Neural cell (in vitro differentiated cells): ENCODE measurements around the gene L3MBTL4. TPM values are rescaled to one million over a fixed set of nuclear protein-coding genes. Genes with fewer than 3 reads are reported as not detected.

Experiments used
- H2AFZ ChIP-seq: fragments of 200-600, 300-800 bp; sonication (generic), shearing (Covaris generic); 2 replicates; pipeline ENCODE4 v1.6.0; 2014; ENCODE audit warnings: low read depth, mild to moderate bottlenecking, antibody characterized with exemption, low read length, moderate library complexity
- H3F3A ChIP-seq: fragments of 200-600 bp; shearing (Covaris generic); 2 replicates; pipeline ENCODE4 v1.6.1; 2016; ENCODE audit warnings: mild to moderate bottlenecking, moderate library complexity, mixed read lengths, antibody characterized with exemption, low read length; ENCODE audit not compliant: insufficient read depth, poor library complexity, severe bottlenecking
- H3K27ac ChIP-seq: fragments of 200-600, 300-800 bp; sonication (generic), shearing (Covaris generic); 2 replicates; pipeline ENCODE4 v1.5.1; 2014; ENCODE audit warnings: mild to moderate bottlenecking, low read length, moderate library complexity
- H3K27me3 ChIP-seq: fragments of 300-800, 200-600 bp; sonication (generic), shearing (Covaris generic); 2 replicates; pipeline ENCODE4 v1.6.0; 2014; ENCODE audit warnings: mild to moderate bottlenecking, low read depth, low read length, moderate library complexity; ENCODE audit not compliant: insufficient read depth
- H3K36me3 ChIP-seq: fragments of 300-800, 200-600 bp; sonication (generic), shearing (Covaris generic); 2 replicates; pipeline ENCODE4 v1.5.1; 2014; ENCODE audit warnings: mild to moderate bottlenecking, antibody characterized with exemption, low read length, moderate library complexity; ENCODE audit not compliant: insufficient read depth
- H3K4me2 ChIP-seq: fragments of 300-800, 200-600 bp; sonication (generic), shearing (Covaris generic); 2 replicates; pipeline ENCODE4 v1.6.0; 2014; ENCODE audit warnings: mild to moderate bottlenecking, low read length
- H3K4me3 ChIP-seq: fragments of 300-800, 200-600 bp; sonication (generic), shearing (Covaris generic); 2 replicates; pipeline ENCODE4 v1.5.1; 2014; ENCODE audit warnings: mild to moderate bottlenecking, low read length, moderate library complexity
- H3K79me2 ChIP-seq: fragments of 200-600 bp; shearing (Covaris generic); replicated peaks from 2 replicates; pipeline ENCODE4 v1.6.0; 2014; ENCODE audit warnings: mild to moderate bottlenecking, low read length, moderate library complexity; ENCODE audit not compliant: insufficient read depth
- H3K9ac ChIP-seq: fragments of 300-800, 200-600 bp; sonication (generic), shearing (Covaris generic); 2 replicates; pipeline ENCODE4 v1.6.1; 2016; ENCODE audit warnings: mild to moderate bottlenecking, low read length, mixed read lengths
- H3K9me2 ChIP-seq: fragments of 200-600 bp; shearing (Covaris generic); 2 replicates; pipeline ENCODE4 v1.6.1; 2016; ENCODE audit warnings: mild to moderate bottlenecking, low read length, mixed read lengths; ENCODE audit not compliant: insufficient read depth
- H3K9me3 ChIP-seq: fragments of 200-600, 300-800 bp; sonication (generic), shearing (Covaris generic); 2 replicates; pipeline ENCODE4 v1.6.1; 2016; ENCODE audit warnings: mild to moderate bottlenecking, mixed run types, low read length, moderate library complexity, mixed read lengths
- H4K20me1 ChIP-seq: fragments of 200-600 bp; shearing (Covaris generic); 2 replicates; pipeline ENCODE4 v1.6.1; 2016; ENCODE audit warnings: mild to moderate bottlenecking, mixed run types; ENCODE audit not compliant: insufficient read depth
- CTCF ChIP-seq: fragments of 450-650 bp; IDR thresholded peaks from 2 replicates; pipeline ENCODE4 v1.5.1; 2014; ENCODE audit warnings: antibody characterized with exemption, mild to moderate bottlenecking, moderate library complexity; ENCODE audit not compliant: poor library complexity, severe bottlenecking
- EP300 ChIP-seq: fragments of 450-650 bp; conservative IDR thresholded peaks from 2 replicates; pipeline ENCODE4 v1.6.1; 2014; ENCODE audit warnings: antibody characterized with exemption, mild to moderate bottlenecking, moderate library complexity; ENCODE audit not compliant: poor library complexity, severe bottlenecking
- EZH2 ChIP-seq: fragments of 200-600, 300-800 bp; shearing (Covaris generic), sonication (generic); IDR thresholded peaks from 2 replicates; pipeline ENCODE4 v1.6.1; 2014; ENCODE audit warnings: antibody characterized with exemption, low read length, borderline replicate concordance, mild to moderate bottlenecking; ENCODE audit not compliant: insufficient read depth, poor library complexity, severe bottlenecking
- MXI1 ChIP-seq: fragments of 450-650 bp; conservative IDR thresholded peaks from 2 replicates; pipeline ENCODE4 v1.6.1; 2014; ENCODE audit warnings: antibody characterized with exemption, mild to moderate bottlenecking; ENCODE audit not compliant: poor library complexity, severe bottlenecking
- POLR2AphosphoS5 ChIP-seq: IDR thresholded peaks from 2 replicates; pipeline ENCODE4 v1.6.1; 2012
- RAD21 ChIP-seq: fragments of 450-650 bp; conservative IDR thresholded peaks from 2 replicates; pipeline ENCODE4 v1.6.1; 2014; ENCODE audit warnings: antibody characterized with exemption, mild to moderate bottlenecking, moderate library complexity
- REST ChIP-seq: IDR thresholded peaks from 2 replicates; pipeline ENCODE4 v1.6.1; 2012; ENCODE audit warnings: borderline replicate concordance
- SMC3 ChIP-seq: fragments of 450-650 bp; conservative IDR thresholded peaks from 2 replicates; pipeline ENCODE4 v1.6.1; 2014; ENCODE audit warnings: antibody characterized with exemption, mild to moderate bottlenecking, moderate library complexity; ENCODE audit not compliant: poor library complexity
- TAF1 ChIP-seq: IDR thresholded peaks from 2 replicates; pipeline ENCODE4 v1.6.1; 2012; ENCODE audit warnings: low read depth
- polyA plus RNA-seq: library from polyadenylated mRNA; depleted of rRNA; stranded (reverse); fragments of >200 nt; gene quantifications from 2 replicates; pipeline ENCODE4 v1.2.3, GENCODE V29; 2014

L3MBTL4 gene
- polyA plus RNA-seq, 1 donor from 2014 or later: 0.90 TPM

- no peak overlapping the region for H3K4me3 ChIP-seq
- no peaks in the 10 kb centered on the region for H3K9me3 ChIP-seq
- H3K4me2 ChIP-seq: no peak overlapping the region
- no peaks in the 10 kb centered on the region for H3K27me3 ChIP-seq
- no peaks in the 10 kb centered on the region for H3K36me3 ChIP-seq
- H3K27ac ChIP-seq: no peak overlapping the region
- H3K79me2 ChIP-seq: no peaks in the 10 kb centered on the region
- H3K9ac ChIP-seq: no peak overlapping the region
- H3F3A ChIP-seq: no peaks in the 10 kb centered on the region
- no peaks in the 10 kb centered on the region for H3K9me2 ChIP-seq
- TF ChIP-seq SMC3: no peak
- no peak for TF ChIP-seq EP300
- TF ChIP-seq POLR2AphosphoS5: no peak
- H4K20me1 ChIP-seq: no peaks in the 10 kb centered on the region
- no peak overlapping the region for H2AFZ ChIP-seq
These were observed 194.6 kb downstream of the L3MBTL4 start for GRCh38 chr18:6220129-6220528.

- no peak overlapping the region for H2AFZ ChIP-seq
- no peaks in the 10 kb centered on the region for H3K79me2 ChIP-seq
- no peaks in the 10 kb centered on the region for H3K9me2 ChIP-seq
- H3K9ac ChIP-seq: no peak overlapping the region
- H3K4me2 ChIP-seq: no peak overlapping the region
- H3F3A ChIP-seq: no peaks in the 10 kb centered on the region
- H4K20me1 ChIP-seq: no peaks in the 10 kb centered on the region
- no peaks in the 10 kb centered on the region for H3K36me3 ChIP-seq
- H3K27me3 ChIP-seq: no peaks in the 10 kb centered on the region
- TF ChIP-seq RAD21: peak; percentile 65
- TF ChIP-seq TAF1: no peak
- no peak for TF ChIP-seq MXI1
- TF ChIP-seq CTCF: peak; percentile 57
- no peak for TF ChIP-seq POLR2AphosphoS5
- TF ChIP-seq EP300: no peak
- TF ChIP-seq SMC3: peak; percentile 69
- no peak for TF ChIP-seq REST
- TF ChIP-seq EZH2: no peak
- H3K9me3 ChIP-seq: no peaks in the 10 kb centered on the region
- no peak overlapping the region for H3K27ac ChIP-seq
- no peak overlapping the region for H3K4me3 ChIP-seq
These were observed 195.5 kb downstream of the L3MBTL4 start for GRCh38 chr18:6219116-6219717.

- Histone ChIP-seq H4K20me1 (no peaks in the 10 kb centered on the region), H2AFZ (no peak overlapping the region), H3K36me3 (no peaks in the 10 kb centered on the region), H3K4me2 (no peak overlapping the region), H3K9me2 (no peaks in the 10 kb centered on the region), H3K27me3 (no peaks in the 10 kb centered on the region), H3K79me2 (no peaks in the 10 kb centered on the region), H3K4me3 (no peak overlapping the region), H3K9me3 (no peaks in the 10 kb centered on the region), H3F3A (no peaks in the 10 kb centered on the region), H3K27ac (no peak overlapping the region), H3K9ac (no peak overlapping the region)
- TF ChIP-seq SMC3: no peak
- no peak for TF ChIP-seq CTCF
- no peak for TF ChIP-seq RAD21
- TF ChIP-seq MXI1: no peak
- TF ChIP-seq REST: no peak
- TF ChIP-seq EP300: no peak
- no peak for TF ChIP-seq EZH2
- no peak for TF ChIP-seq POLR2AphosphoS5
- TF ChIP-seq TAF1: no peak
These were observed 198.8 kb downstream of the L3MBTL4 start for GRCh38 chr18:6215888-6216287.
